ENCODE results near the gene CASP10. TPM values are rescaled to one million over a fixed set of nuclear protein-coding genes. Genes with fewer than 3 reads are reported as not detected.

Gene CASP10
- total and polyA plus RNA-seq, 9 of the 15 experiments (the other 6 are each of a cell fraction or from before 2014, with no cell fraction given) = 7.1 to 20.4 (median 10.8) TPM

GRCh38 chr2:201151127-201151981 lies 31.6 kb upstream of the CASP10 start (continued):
- peak in 1 of 2 experiments; percentile 31; a peak in 1 of 4 replicates for TF ChIP-seq ZNF318 (IDR thresholded peaks at IDR 0.05; ENCODE audit: borderline replicate concordance in 1 of 2, low read depth in 1 of 2)
- peak; percentile 89 for TF ChIP-seq JUND (IDR thresholded peaks at IDR 0.05; ENCODE audit: borderline replicate concordance, low read depth, low read length)
- TF ChIP-seq JUND (tag; IDR thresholded peaks at IDR 0.05; ENCODE audit: borderline replicate concordance, low read depth, low read length) = peak; percentile 88; the same call in 2 of the 3 replicates
- peak; percentile 57; the same call in 1 of the 2 replicates for TF ChIP-seq JUN (IDR thresholded peaks at IDR 0.05; ENCODE audit: borderline replicate concordance, low read depth, low read length)
- no peak for TF ChIP-seq JUN (CRISPR knock-in tag; IDR thresholded peaks at IDR 0.05; ENCODE audit: borderline replicate concordance)
- no peak for TF ChIP-seq ZNF280B (CRISPR knock-in tag; IDR thresholded peaks at IDR 0.05)
- TF ChIP-seq SMARCE1 (IDR thresholded peaks at IDR 0.05) = peak; percentile 83

Measured in K562 (cell line).